GM23248 (cell line): ENCODE measurements around the gene NPPB. TPM values are rescaled to one million over a fixed set of nuclear protein-coding genes. Genes with fewer than 3 reads are reported as not detected.

Source experiments
- DNase-seq: peaks from one replicate; pipeline ENCODE4 v3.0.0-alpha.2; 2015
- H2AFZ ChIP-seq: fragments of 200-600 bp; sonication (generic); 2 replicates; pipeline ENCODE4 v1.6.1; 2016; ENCODE audit warnings: antibody characterized with exemption
- H3F3A ChIP-seq: fragments of 200-600 bp; sonication (generic); 2 replicates; pipeline ENCODE4 v1.6.1; 2016; ENCODE audit warnings: mild to moderate bottlenecking, antibody characterized with exemption, mixed run types; ENCODE audit not compliant: insufficient read depth
- H3K27ac ChIP-seq: fragments of 200-600 bp; sonication (generic); 2 replicates; pipeline ENCODE4 v1.5.1; 2016; ENCODE audit warnings: mild to moderate bottlenecking
- H3K27me3 ChIP-seq: fragments of 200-600 bp; sonication (generic); replicated peaks from 2 replicates; pipeline ENCODE4 v1.6.1; 2016; ENCODE audit warnings: mild to moderate bottlenecking; ENCODE audit not compliant: insufficient read depth
- H3K36me3 ChIP-seq: fragments of 200-600 bp; sonication (generic); 2 replicates; pipeline ENCODE4 v1.6.1; 2016; ENCODE audit warnings: low read depth, mild to moderate bottlenecking
- H3K4me1 ChIP-seq: fragments of 200-600 bp; sonication (generic); 2 replicates; pipeline ENCODE4 v1.6.1; 2016; ENCODE audit warnings: mild to moderate bottlenecking; ENCODE audit not compliant: insufficient read depth
- H3K4me2 ChIP-seq: fragments of 200-600 bp; sonication (generic); one replicate; pipeline ENCODE4 v1.6.1; 2016; ENCODE audit warnings: mild to moderate bottlenecking; ENCODE audit not compliant: unreplicated experiment
- H3K4me3 ChIP-seq: fragments of 200-600 bp; sonication (generic); 2 replicates; pipeline ENCODE4 v1.5.1; 2016; ENCODE audit warnings: mild to moderate bottlenecking
- H3K79me2 ChIP-seq: fragments of 200-600 bp; sonication (generic); 2 replicates; pipeline ENCODE4 v1.6.1; 2016; ENCODE audit warnings: mild to moderate bottlenecking; ENCODE audit not compliant: insufficient read depth
- H3K9ac ChIP-seq: fragments of 200-600 bp; sonication (generic); 2 replicates; pipeline ENCODE4 v1.6.1; 2016; ENCODE audit warnings: mild to moderate bottlenecking
- H3K9me2 ChIP-seq: fragments of 200-600 bp; sonication (generic); 2 replicates; pipeline ENCODE4 v1.6.1; 2016; ENCODE audit warnings: mixed run types, mild to moderate bottlenecking, moderate library complexity; ENCODE audit not compliant: insufficient read depth
- H3K9me3 ChIP-seq: fragments of 200-600 bp; sonication (generic); one replicate; pipeline ENCODE4 v1.6.1; 2017; ENCODE audit warnings: low read depth
- H4K20me1 ChIP-seq: fragments of 200-600 bp; sonication (generic); 2 replicates; pipeline ENCODE4 v1.6.0; 2016; ENCODE audit not compliant: insufficient read depth
- EZH2 ChIP-seq: fragments of 200-600 bp; sonication (generic); IDR thresholded peaks from 2 replicates; pipeline ENCODE4 v1.6.1; 2018; ENCODE audit warnings: antibody characterized with exemption, mild to moderate bottlenecking; ENCODE audit not compliant: insufficient read depth, poor library complexity, severe bottlenecking
- EZH2phosphoT487 ChIP-seq: fragments of 200-600 bp; sonication (generic); IDR thresholded peaks from 2 replicates; pipeline ENCODE4 v1.6.1; 2018; ENCODE audit warnings: antibody characterized with exemption, moderate library complexity, mild to moderate bottlenecking, low read depth; ENCODE audit not compliant: insufficient read depth
- WGBS, 2 experiments: methylation state at CpG; one replicate each; pipeline ENCODE4 v1.1.6; 2015 to 2017; ENCODE audit warnings: low lambda C conversion rate in 2 of 2, low coverage in 1 of 2; ENCODE audit errors: missing lambda C conversion rate in 2 of 2; 5-methylcytosine and 5-hydroxymethylcytosine counted together
- in situ Hi-C: fragments of 300-500 bp; cut with MboI; formaldehyde crosslinking; loops from 2 replicates; pipeline ENCODE4 v1.15.0; 2020
- polyA plus RNA-seq: library from polyadenylated mRNA; unstranded; fragments of >200 nt; fragmentation: Nextera tagmentation; extraction: Ambion mirVana; gene quantifications from 2 replicates; pipeline ENCODE4 v1.2.1, GENCODE V29; 2016
- total RNA-seq: library from RNA; depleted of rRNA; stranded (reverse); fragments of >200 nt; shearing (Covaris generic); gene quantifications from 2 replicates; pipeline ENCODE4 v1.2.3, GENCODE V29; 2014

NPPB gene
- total and polyA plus RNA-seq, 2 experiments from 2014 or later, result not detected

DNA sequence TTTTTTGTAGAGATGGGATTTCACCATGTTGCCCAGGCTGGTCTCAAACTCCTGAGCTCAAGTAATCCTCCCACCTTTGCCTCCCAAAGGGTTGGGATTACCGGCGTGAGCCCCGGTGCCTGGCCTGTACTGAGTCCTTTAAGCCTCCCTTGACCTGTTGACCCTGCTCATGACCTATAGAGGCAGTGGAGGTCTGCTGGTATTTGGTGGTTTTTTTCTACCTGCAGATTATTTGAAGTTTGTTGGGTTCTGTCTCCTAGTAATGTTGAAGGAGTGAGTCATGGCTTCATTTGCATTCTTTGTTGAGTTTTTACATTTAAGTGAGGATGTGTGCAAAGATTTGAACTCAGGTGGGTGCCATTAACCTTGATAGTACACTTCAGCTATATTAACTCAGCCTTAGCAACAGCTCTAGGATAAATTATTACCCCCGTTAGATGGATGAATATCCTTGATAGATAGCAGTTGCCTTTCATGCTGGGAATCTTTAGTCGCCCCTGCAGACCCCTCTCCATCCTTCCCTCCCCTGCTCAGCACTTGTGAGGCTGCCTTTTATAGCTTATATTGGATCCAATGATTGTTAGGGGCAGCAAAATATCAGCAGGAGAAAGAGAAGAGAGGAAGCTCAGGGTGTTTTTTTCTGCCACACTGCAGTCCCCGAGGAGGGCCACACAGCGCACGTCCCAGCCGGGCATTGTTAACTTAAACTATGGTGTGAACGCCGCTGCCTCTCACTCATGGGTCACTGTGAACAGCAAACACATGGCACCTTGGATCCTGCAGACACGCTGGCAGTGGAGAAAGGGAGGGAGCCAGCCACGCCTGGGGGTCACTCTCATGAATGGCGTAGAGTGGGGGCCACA, 14.9 kb upstream of the NPPB start:
- Histone ChIP-seq H3K27ac (no peak overlapping the region), H3K36me3 (no peaks in the 10 kb centered on the region), H3K4me1 (no peaks in the 10 kb centered on the region), H4K20me1 (no peaks in the 10 kb centered on the region), H3K9me2 (no peaks in the 10 kb centered on the region), H3F3A (no peaks in the 10 kb centered on the region), H2AFZ (no peak overlapping the region), H3K9me3 (no peaks in the 10 kb centered on the region), H3K4me3 (no peak overlapping the region), H3K27me3 (no peaks in the 10 kb centered on the region; the same call in 1 of the 2 replicates), H3K79me2 (no peaks in the 10 kb centered on the region), H3K9ac (no peak overlapping the region), H3K4me2 (no peak overlapping the region)
- DNase-seq, result no peak
- in situ Hi-C loops, result no loop called here
- 59 to 64% methylated on average over 14 of the region's 14 CpGs for whole genome bisulfite sequencing, 2 experiments
- TF ChIP-seq EZH2phosphoT487, result no peak
- TF ChIP-seq EZH2, result no peak

DNA sequence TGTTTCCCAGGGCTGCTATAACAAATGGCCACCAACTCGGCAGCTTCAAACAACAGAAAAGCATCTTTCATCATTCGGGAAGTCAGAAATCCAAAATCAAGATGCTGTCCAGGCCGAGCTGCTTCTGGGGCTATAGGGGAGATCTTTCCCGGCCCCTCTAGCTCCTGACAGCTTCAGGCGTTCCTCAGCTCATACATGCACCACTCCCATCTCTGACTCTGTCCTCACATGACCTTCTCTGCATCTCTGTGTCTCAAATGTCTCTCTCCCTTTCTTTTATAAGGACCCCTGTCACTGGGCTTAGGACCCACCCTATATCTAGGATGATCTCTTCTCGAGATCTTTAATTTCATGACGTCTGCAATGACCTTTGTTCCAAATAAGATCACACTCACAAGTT, 13.8 kb upstream of the NPPB start:
- Histone ChIP-seq H3K9me3 (no peaks in the 10 kb centered on the region), H3K9me2 (no peaks in the 10 kb centered on the region), H3K36me3 (no peaks in the 10 kb centered on the region), H3K27ac (no peak overlapping the region), H3K79me2 (no peaks in the 10 kb centered on the region), H3F3A (no peaks in the 10 kb centered on the region), H2AFZ (no peak overlapping the region), H3K4me3 (no peak overlapping the region), H3K27me3 (no peaks in the 10 kb centered on the region; the same call in 1 of the 2 replicates), H3K9ac (no peak overlapping the region), H3K4me2 (no peak overlapping the region), H3K4me1 (no peaks in the 10 kb centered on the region), H4K20me1 (no peaks in the 10 kb centered on the region)
- in situ Hi-C loops, result no loop called here
- no peak for TF ChIP-seq EZH2phosphoT487
- TF ChIP-seq EZH2, result no peak
- DNase-seq, result no peak
- 9 to 13% methylated on average over 7 of the region's 7 CpGs for WGBS, 2 experiments

DNA sequence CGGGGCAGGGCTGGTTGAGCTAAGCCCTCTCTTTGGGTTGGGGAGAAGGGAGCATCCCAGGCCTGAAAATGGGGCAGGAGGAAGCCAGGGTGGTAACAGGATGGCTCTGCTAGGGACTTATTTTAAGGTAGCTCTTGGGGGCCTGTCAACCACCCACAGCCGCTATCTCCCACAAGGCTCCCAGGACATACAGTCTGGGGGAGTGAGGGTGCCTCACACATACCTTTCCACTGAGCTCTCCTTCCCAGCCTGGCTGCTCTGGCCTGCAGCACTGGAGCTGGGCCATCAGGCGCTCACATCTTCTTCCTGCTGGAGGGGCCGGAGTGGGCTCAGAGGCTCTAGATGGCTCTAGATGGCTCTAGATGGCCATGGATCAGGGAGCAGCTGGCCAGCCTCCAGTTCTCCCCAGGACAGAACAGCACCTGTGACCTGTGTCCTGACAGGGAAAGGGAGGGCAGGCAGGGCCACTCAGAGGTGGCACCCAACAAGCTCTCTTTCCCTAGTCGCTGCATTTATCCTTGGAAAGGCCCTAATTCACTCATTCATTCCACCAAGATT, 11.0 kb upstream of the NPPB start:
- Histone ChIP-seq H3F3A (no peaks in the 10 kb centered on the region), H3K36me3 (no peaks in the 10 kb centered on the region), H3K9me3 (no peaks in the 10 kb centered on the region), H3K4me3 (no peak overlapping the region), H3K79me2 (no peaks in the 10 kb centered on the region), H3K27ac (no peak overlapping the region), H3K4me2 (no peak overlapping the region), H3K4me1 (no peaks in the 10 kb centered on the region), H3K27me3 (peaks cover 12% of the 10 kb centered on the region; the same call in 1 of the 2 replicates), H2AFZ (no peak overlapping the region), H4K20me1 (no peaks in the 10 kb centered on the region), H3K9ac (no peak overlapping the region), H3K9me2 (no peaks in the 10 kb centered on the region)
- in situ Hi-C loops, result no loop called here
- DNase-seq, result no peak
- 53 to 61% methylated on average over 5 of the region's 5 CpGs for WGBS, 2 experiments
- TF ChIP-seq EZH2phosphoT487, result no peak
- TF ChIP-seq EZH2, result no peak

DNA sequence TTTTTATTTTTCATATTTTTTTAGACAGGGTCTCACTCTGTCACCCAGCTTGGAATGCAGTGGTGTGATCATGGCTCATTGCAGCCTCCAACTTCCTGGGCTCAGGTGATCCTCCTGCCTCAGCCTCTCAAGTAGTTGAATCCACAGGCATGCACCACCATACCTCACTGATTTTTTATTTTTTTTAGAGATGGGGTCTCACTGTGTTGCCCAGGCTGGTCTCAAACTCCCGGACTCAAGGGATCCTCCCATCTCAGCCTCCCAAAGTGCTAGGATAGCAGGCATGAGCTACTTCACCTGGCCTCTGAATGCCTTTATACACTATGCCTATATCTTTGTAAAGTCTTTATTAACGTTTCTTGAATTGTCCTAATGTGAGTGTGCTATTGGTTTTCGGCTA, 10.4 kb upstream of the NPPB start:
- Histone ChIP-seq H3K27ac (no peak overlapping the region), H3K4me2 (no peak overlapping the region), H3K9me3 (no peaks in the 10 kb centered on the region), H3K4me3 (no peak overlapping the region), H3K4me1 (no peaks in the 10 kb centered on the region), H3K27me3 (peaks cover 12% of the 10 kb centered on the region; the same call in 1 of the 2 replicates), H2AFZ (no peak overlapping the region), H3K9ac (no peak overlapping the region), H3K9me2 (no peaks in the 10 kb centered on the region), H4K20me1 (no peaks in the 10 kb centered on the region), H3F3A (no peaks in the 10 kb centered on the region), H3K79me2 (no peaks in the 10 kb centered on the region), H3K36me3 (no peaks in the 10 kb centered on the region)
- no peak for DNase-seq
- WGBS, 2 experiments, result 50 to 52% methylated on average over 3 of the region's 3 CpGs
- in situ Hi-C loops, result no loop called here
- TF ChIP-seq EZH2 (no peak), EZH2phosphoT487 (no peak)
